Right lobe of liver (tissue), 4 donors: ENCODE measurements around the gene CLDN24.

Experiments
- POLR2A ChIP-seq: fragments of 450-650 bp; IDR thresholded peaks from one replicate; pipeline ENCODE4 v1.6.1; 2017; ENCODE audit warnings: antibody characterized with exemption, mild to moderate bottlenecking
- TF ChIP-seq, protein P1 (sequence below), 4 donors: fragments of 200-600 bp in 3 of 4; fragments of 450-650 bp in 1 of 4; IDR thresholded peaks; one replicate each; pipeline versions ENCODE4 v1.5.1 to v1.8.0; 2016 to 2022; ENCODE audit warnings: antibody characterized with exemption in 4 of 4, mild to moderate bottlenecking in 2 of 4
- donor health status: DM: no; HTN: no; CAD: no.
- donor health status: DM: no; HTN: no; CAD: no.
- donor health status: DM: no; HTN: yes; CAD: no.

DNA sequence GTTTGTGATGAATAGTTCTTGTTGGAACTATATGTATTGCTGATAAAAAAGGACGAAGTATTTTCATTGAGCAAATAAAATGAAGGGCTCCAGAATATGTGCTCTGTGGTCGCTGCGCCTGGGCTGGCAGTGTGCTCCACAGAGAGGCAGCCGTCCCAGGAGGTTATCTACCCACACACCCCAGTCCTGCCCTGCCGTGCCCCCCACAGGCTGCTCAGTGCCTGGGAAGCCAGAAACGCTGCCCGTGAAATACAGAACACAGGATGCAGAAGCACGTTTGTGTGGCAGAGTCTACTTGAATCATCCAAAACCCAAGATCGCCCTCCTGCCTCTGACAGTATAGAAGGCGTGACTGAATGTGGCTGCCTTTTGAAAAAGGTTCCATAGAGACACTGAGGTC lies 3.6 kb downstream of the CLDN24 start:
- TF ChIP-seq, protein P1, sequence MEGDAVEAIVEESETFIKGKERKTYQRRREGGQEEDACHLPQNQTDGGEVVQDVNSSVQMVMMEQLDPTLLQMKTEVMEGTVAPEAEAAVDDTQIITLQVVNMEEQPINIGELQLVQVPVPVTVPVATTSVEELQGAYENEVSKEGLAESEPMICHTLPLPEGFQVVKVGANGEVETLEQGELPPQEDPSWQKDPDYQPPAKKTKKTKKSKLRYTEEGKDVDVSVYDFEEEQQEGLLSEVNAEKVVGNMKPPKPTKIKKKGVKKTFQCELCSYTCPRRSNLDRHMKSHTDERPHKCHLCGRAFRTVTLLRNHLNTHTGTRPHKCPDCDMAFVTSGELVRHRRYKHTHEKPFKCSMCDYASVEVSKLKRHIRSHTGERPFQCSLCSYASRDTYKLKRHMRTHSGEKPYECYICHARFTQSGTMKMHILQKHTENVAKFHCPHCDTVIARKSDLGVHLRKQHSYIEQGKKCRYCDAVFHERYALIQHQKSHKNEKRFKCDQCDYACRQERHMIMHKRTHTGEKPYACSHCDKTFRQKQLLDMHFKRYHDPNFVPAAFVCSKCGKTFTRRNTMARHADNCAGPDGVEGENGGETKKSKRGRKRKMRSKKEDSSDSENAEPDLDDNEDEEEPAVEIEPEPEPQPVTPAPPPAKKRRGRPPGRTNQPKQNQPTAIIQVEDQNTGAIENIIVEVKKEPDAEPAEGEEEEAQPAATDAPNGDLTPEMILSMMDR (IDR thresholded peaks at IDR 0.05), result no peak
- no peak for TF ChIP-seq POLR2A
